ENCODE results near the gene PRKCE. TPM values are rescaled to one million over a fixed set of nuclear protein-coding genes. Genes with fewer than 3 reads are reported as not detected.
"Not testable (repeated sequence)": the region's sequence is repeated elsewhere in the genome, so short reads cannot be mapped to it uniquely, and the experiment has no call there.

PRKCE gene
- total RNA-seq, 2 donors from 2014 or later, result 5.8 to 18.1 TPM

GRCh38 chr2:45713591-45713990, 62.1 kb downstream of the PRKCE start:
- Histone ChIP-seq H3K27me3 (replicated peaks; ENCODE audit: insufficient read depth) (no peaks in the 10 kb centered on the region), H3K9me3 (no peaks in the 10 kb centered on the region), H3K4me3 (no peak overlapping the region), H3K4me1 (ENCODE audit: control insufficient read depth in 1 of 2, low read depth in 2 of 2) (no peaks in the 10 kb centered on the region), H3K36me3 (no peaks in the 10 kb centered on the region), H3K27ac (no peak overlapping the region)
- ATAC-seq (ENCODE audit: insufficient number of reproducible peaks, low FRiP score, low read depth), result no peak
- no peak for TF ChIP-seq CTCF (IDR thresholded peaks at IDR 0.05)
- no peak for DNase-seq (ENCODE audit: low spot score)

GRCh38 chr2:45714679-45715078, 63.2 kb downstream of the PRKCE start:
- DNase-seq (ENCODE audit: low spot score) (no peak), ATAC-seq (ENCODE audit: insufficient number of reproducible peaks, low FRiP score, low read depth) (no peak)
- Histone ChIP-seq H3K36me3 (no peaks in the 10 kb centered on the region), H3K4me1 (ENCODE audit: control insufficient read depth in 1 of 2, low read depth in 2 of 2) (no peaks in the 10 kb centered on the region), H3K9me3 (no peaks in the 10 kb centered on the region), H3K27ac (no peak overlapping the region), H3K27me3 (replicated peaks; ENCODE audit: insufficient read depth) (no peaks in the 10 kb centered on the region), H3K4me3 (no peak overlapping the region)
- TF ChIP-seq CTCF (IDR thresholded peaks at IDR 0.05), result no peak

- DNase-seq (ENCODE audit: low spot score), result no peak
- Histone ChIP-seq H3K4me3 (no peak overlapping the region), H3K27me3 (replicated peaks; ENCODE audit: insufficient read depth) (no peaks in the 10 kb centered on the region), H3K9me3 (no peaks in the 10 kb centered on the region), H3K4me1 (ENCODE audit: control insufficient read depth in 1 of 2, low read depth in 2 of 2) (no peaks in the 10 kb centered on the region), H3K27ac (no peak overlapping the region), H3K36me3 (no peaks in the 10 kb centered on the region)
- TF ChIP-seq CTCF (IDR thresholded peaks at IDR 0.05), result no peak
- no peak for ATAC-seq (ENCODE audit: insufficient number of reproducible peaks, low FRiP score, low read depth)
Observed at GRCh38 chr2:45715601-45716379, 64.3 kb downstream of the PRKCE start.

GRCh38 chr2:45716432-45716831, 65.0 kb downstream of the PRKCE start:
- not testable (repeated sequence) for H3K36me3 ChIP-seq; DNase-seq (ENCODE audit: low spot score); H3K4me3 ChIP-seq; H3K27ac ChIP-seq; H3K27me3 ChIP-seq (replicated peaks; ENCODE audit: insufficient read depth); H3K9me3 ChIP-seq; H3K4me1 ChIP-seq (ENCODE audit: control insufficient read depth in 1 of 2, low read depth in 2 of 2); ATAC-seq (ENCODE audit: insufficient number of reproducible peaks, low FRiP score, low read depth)

- no peak for ATAC-seq (ENCODE audit: insufficient number of reproducible peaks, low FRiP score, low read depth)
- no peak overlapping the region for H3K4me3 ChIP-seq
- H3K4me1 ChIP-seq (ENCODE audit: control insufficient read depth in 1 of 2, low read depth in 2 of 2), result no peaks in the 10 kb centered on the region
- no peak for TF ChIP-seq CTCF (IDR thresholded peaks at IDR 0.05)
- no peak for DNase-seq (ENCODE audit: low spot score)
- H3K36me3 ChIP-seq, result no peaks in the 10 kb centered on the region
- H3K9me3 ChIP-seq, result no peaks in the 10 kb centered on the region
- H3K27ac ChIP-seq, result no peak overlapping the region
- no peaks in the 10 kb centered on the region for H3K27me3 ChIP-seq (replicated peaks; ENCODE audit: insufficient read depth)
Observed at GRCh38 chr2:45716915-45717314, 65.4 kb downstream of the PRKCE start.

- H3K4me3 ChIP-seq, result no peak overlapping the region
- no peak for TF ChIP-seq CTCF (IDR thresholded peaks at IDR 0.05)
- no peaks in the 10 kb centered on the region for H3K4me1 ChIP-seq (ENCODE audit: control insufficient read depth in 1 of 2, low read depth in 2 of 2)
- DNase-seq (ENCODE audit: low spot score) (no peak), ATAC-seq (ENCODE audit: insufficient number of reproducible peaks, low FRiP score, low read depth) (no peak)
- no peak overlapping the region for H3K27ac ChIP-seq
- H3K9me3 ChIP-seq, result no peaks in the 10 kb centered on the region
- H3K36me3 ChIP-seq, result no peaks in the 10 kb centered on the region
- no peaks in the 10 kb centered on the region for H3K27me3 ChIP-seq (replicated peaks; ENCODE audit: insufficient read depth)
Observed at GRCh38 chr2:45720210-45720609, 68.7 kb downstream of the PRKCE start.
